Measurements from ENCODE around the gene HIP1R.
"Not testable (repeated sequence)": the region's sequence is repeated elsewhere in the genome, so short reads cannot be mapped to it uniquely, and the experiment has no call there.

HIP1R gene

DNA sequence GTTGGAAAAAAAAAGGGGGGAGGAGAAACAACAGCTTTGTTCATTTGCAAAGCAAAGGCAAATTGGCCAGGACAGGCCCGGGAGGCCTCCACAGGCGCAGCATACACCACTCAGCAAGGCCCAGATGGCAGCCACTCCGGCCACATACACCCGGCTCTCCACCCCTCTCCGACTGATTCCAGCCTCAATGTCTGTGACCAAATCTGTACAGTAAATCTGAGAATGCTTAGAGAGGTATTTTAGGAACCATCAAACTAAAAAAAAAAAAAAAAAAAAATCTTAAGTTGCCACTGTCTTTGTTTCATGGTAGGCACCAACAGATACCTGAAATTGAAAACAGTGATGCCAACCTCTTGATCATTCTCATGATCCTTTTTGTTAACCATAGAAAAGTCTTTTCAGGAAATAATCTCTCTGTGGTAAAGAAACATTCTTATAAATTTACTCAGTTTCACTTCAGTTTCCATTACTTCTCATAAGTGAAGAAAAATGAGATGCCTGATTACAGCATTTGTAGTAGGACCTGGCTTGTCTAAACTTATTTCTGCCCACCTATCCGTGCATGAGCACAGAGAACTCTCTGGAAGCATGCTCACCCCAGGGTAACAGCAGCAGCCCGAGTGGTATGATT is 40.4 kb downstream of the HIP1R start:
- no peak for FAIRE-seq

DNA sequence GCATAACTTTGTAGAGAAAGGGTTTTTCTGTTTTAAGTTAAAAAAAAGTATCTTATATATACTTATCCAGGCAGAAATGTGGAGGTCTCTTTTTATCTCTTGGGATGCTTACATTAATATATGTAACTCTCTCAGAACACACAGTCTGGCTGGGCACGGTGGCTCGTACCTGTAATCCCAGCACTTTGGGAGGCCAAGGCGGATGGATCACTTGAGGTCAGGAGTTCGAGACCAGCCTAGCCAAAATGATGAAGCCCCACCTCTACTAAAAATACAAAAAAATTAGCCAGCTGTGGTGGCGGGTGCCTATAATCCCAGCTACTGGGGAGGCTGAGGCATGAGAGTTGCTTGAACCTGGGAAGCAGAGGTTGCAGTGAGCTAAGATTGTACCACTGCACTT is 41.0 kb downstream of the HIP1R start:
- FAIRE-seq, result not testable (repeated sequence)

DNA sequence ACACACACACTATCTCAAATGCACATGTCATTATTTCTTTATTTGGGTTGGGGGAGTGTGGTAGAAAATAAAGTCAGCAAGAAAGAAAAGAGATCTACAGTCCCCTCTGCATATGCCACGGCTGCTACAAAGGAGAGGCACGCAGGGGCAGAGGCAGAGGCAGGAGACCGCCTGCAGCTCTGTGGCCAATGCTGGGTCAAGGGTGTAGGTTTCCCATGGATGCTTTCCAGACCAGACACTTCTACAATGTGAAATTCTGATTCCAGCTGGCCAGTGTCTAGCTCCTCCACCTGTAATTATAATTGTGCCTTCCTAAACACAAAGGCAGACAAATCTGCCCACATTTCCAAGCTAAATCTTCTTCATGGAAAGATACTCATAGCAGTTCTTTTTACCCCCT is 41.5 kb downstream of the HIP1R start:
- no peak for FAIRE-seq

DNA sequence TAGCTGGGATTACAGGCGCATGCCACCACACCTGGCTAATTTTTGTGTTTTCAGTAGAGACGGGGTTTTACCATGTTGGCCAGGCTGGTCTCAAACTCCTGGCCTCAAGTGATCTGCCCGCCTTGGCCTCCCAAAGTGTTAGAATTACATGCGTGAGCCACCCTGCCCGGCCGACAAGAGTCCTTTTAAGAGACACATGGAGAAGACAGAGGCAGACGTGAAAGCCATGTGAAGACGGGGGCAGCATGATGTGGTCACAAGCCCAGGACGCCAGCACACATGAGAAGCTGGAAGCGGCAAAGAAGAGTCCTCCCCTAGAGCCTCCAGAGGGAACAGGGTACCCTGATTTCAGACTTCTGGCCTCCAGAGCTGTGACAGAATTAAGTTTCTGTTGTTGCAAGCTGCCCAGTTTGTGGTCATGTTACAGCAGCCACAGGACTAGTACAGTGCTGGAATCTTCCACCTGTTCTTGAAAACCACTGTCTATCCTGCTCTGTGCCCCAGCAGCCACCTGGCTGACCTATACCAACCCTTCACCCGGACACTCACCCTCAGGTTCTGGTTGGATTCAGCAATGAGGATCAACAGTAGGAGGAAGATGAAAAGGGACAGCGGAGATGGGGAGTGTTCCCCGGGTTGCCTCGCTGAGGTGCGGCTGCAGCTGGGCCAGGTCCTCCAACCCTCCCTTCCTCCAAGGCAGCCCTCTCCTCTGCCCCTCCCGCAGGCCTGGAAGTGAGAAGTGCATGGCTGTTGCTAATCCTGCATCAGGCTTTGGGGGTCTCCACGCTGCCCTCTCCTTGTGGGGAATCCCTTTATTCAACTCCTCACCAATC is 43.7 kb downstream of the HIP1R start:
- FAIRE-seq, result no peak

DNA sequence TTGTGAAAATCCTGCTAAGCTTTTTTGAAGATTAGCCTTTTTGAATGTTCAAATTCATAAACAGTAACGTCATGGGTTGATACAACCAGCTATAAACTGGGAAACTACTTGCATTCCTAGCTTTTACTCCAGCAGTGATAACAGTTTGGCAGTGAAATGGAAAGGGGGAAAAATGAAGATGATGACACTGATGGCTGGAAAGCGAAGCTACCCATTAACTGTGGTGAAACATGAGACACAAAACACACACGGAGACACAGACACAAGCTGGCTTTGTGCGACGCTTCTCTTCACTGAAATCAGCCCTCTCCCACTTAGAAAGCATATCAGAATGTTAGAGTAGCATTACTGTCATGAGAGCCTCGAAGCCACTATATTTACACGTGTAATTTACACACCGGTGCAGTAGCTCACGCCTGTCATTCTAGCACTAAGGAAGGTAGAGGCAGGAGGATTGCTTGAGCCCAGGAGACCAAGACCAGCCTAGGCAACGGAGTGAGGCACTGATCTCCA is 45.0 kb downstream of the HIP1R start:
- no peak for FAIRE-seq

DNA sequence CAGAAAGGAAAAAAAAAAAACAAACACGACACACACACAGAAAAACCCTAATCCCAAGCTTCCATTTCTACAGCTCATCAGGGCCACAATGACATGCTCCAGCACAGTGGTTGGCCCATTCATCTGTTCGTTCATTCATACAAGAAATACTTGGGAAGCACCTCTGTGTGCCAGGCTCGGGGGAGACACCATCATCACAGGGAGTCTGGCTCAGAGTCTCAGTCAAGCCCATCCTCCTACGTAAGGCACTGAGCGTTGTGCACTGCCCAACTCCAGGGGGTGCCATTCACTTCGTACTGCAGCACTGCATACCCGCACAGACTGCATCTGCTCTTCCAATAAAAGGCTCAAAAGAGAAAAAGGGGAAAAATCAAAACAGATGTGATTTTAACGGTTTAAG is 45.4 kb downstream of the HIP1R start:
- FAIRE-seq, result no peak

DNA sequence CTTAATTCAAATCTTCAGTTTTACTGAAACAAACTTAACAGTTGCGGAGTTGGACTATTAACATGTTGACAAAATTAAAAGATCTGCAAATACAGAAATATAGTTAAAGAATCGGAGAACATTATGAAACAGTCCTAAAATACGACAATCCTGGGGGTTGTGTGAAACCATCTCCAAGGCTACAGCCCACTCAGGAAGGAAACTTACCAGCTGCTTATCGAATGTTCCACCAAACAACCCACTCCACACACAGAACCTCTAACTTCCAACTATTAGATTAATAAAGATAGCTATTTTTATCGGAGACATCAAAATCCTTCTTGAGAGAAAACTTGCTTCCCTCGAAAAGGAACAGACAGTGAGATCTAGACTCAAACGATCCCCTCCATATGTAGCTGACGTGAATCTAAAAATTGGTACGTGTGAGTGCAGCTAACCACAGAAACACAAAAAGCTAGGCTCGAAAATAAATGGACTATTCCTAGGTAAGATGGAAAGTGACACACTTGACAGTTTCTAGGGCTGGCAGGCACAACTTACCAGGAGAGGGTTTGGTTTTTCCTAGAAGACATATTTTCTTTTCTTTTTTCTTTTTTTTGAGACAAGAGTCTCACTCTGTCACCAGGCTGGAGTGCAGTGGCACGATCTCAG is 47.8 kb downstream of the HIP1R start:
- no peak for FAIRE-seq

DNA sequence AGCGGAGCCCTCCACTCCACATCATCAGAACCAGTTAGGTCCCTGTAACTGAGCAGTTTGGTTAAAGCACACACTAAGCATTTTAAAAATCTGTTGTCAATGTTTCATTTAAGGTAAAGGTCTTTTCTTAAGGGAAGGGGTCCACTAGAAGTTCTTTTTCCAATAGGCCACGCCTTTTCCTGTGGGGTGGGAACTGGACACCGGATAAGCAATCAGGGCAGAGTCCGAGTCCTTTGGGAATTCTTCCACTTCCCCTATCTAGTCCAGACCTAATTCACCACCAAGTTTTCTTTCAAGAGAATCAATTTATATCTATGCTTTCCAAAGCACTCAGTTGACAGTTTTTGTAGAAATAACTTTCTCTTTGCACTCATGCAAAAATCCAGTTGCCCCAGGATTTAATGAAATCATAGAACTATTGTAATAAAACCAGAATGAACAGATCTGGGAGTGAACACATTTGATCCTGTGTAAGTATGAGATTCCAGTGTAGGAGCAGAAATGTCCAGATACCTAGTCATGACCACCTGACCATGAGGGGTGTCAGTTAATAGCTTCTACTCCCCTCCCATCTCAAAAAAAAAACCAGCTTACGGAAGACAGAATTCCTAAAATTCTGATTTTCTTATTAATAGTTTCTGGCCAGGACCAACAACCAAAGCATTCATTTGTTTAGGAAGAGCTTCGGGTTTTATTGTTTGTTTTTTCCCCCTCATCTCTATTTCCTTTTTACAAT is 49.0 kb downstream of the HIP1R start:
- FAIRE-seq, result no peak

DNA sequence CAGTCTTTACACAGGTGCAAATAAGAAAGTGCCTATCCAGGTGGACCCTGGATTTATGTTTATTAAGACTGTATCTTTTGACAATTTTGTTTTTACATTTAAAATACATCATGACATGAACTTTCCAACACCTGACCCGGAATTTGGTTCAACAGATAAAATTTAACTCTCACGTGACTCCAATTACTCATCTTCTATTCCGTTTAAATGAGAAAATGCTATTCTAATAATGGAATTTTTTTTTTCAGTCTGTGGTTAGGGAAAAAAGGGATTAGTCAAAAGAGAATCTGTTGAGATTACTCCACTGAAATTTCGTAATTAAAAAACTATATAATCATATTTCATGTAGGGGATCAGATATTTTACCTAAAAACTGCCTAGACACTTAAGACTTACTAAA is 49.6 kb downstream of the HIP1R start:
- no peak for FAIRE-seq

DNA sequence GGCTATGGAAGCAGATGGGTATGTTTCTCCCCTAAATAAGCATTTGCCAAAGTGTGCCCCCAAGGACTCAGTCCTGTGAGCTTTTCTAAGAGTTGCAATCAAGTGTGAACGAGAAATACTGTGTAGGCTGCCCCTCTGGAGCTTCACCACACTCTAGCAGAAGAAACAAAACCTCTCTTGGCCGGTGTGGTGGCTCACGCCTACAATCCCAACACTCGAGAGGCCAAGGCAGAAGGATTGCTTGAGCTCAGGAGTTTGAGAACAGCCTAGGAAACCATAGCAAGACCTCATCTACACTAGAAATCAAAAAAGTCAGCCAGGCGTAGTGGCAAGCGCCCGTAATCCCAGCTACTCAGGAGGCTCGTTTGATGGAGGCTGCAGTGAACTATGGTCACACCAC is 50.9 kb downstream of the HIP1R start:
- FAIRE-seq, result no peak

DNA sequence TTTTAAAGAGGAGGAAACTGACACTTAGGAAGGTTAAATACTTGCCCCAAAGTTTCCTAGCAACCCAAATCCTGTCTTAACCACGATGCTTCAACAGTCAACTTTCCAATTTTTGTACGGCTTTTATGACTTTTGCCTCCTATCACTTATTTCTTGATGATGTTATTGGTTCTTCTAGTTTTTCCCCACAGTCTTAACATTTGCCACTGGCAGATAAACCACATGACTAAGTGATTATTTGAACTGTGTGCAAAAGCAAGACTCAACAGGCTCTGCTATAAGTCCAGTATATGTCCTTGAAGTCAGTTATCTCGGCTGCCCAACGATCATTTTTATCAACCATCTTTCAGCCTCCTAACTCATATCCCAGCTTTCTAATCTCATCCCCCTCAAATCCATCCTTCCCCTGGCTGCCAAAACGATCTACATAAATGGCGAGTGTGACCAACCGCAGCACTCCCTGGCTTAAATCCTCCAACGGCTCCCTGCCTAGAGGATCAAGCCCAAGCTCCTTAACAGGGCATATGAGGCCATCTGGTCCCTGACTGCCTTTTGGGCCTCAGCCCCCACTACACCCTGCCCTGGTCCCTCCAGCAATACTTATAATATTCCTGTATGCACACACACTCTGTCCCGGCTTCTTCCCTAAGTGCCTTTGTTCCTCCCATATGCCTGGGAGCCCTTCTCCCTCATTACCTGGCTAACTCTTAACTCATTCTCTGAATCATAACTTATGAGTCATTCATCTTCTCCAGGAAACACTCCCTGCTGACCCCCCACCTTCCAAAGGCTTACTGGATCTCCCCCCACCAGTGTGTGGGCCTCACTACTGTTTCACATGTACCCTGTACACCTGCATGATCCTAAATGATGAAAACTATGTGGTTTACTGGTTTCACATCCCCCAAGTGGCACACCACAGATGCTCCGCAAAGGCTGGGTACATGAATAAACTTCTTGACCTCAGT is 51.9 kb downstream of the HIP1R start:
- FAIRE-seq, result no peak

DNA sequence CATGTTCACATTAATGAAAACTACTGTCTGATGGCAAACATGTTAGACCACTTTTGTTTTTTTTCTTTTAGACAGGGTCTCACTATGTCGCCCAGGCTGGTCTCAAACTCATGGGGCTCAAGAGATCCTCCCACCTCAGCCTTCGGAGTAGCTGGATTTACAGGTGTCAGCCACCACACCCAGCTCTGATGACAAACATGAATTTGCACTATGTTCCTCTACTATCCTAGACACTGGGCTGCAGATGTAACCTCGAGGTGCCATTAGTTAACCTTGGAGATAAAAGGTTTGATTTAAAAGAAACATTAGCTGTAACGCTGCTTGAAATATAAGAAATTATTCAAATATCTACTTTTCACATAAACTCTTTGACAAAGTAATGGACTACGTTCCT is 52.6 kb downstream of the HIP1R start:
- FAIRE-seq, result no peak

DNA sequence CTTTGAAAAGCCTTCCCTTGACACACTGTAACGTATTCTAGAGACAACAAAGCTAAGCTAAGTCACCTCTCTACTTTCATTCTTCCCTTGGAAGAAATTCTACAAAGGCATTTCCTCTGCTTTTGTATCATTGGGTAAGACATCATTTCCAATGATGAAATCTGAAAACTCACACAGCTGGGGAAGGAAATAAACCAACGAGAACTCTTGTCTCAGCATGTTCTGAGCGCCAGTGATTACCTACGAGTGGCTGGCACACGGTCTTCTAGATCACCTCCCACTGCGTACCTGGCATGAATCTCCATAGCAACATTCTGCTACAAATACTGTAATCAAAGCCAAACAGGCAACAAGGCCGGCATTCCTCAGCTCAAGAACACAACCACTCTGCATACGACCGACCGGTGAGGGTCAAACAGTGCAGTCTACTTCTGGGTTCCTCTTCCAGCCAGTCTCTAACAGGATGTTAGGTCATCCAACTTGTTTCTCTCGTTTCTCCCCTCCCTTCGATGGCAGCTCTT is 53.0 kb downstream of the HIP1R start:
- no peak for FAIRE-seq

DNA sequence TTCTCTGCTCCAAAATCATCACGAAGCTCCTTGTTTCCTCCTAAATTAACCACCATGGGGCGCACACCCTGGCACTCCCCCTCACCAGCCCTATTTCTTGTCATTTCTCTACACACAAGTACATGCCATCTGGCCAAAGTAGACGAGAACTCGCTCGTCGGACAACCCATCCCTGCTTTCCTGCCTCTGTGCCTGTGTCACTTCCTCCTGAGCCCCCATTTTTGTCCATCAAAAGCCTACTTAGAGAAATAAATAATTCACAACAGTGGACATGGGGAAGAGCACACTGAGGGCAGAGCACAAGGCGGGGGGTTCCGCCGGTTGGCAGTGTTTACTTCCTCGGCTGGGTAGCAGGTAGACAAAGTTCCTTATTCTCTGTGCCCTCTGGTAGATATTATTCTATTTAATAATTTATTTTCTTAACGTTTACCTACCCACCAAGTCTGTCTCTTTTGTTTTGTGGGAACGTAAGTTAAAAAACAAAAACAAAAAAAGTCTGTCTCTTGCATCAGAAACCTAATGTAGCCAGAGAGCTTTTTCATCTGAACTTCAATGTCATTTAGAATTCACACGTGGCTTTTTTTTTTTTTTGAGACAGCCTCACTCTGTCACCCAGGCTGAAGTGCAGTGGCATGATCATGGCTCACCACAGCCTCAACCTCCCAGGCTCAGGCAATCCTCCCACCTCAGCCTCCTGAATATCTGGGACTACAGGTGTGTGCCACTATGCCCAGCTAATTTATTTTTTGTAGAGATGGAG is 54.7 kb downstream of the HIP1R start:
- no peak for FAIRE-seq

DNA sequence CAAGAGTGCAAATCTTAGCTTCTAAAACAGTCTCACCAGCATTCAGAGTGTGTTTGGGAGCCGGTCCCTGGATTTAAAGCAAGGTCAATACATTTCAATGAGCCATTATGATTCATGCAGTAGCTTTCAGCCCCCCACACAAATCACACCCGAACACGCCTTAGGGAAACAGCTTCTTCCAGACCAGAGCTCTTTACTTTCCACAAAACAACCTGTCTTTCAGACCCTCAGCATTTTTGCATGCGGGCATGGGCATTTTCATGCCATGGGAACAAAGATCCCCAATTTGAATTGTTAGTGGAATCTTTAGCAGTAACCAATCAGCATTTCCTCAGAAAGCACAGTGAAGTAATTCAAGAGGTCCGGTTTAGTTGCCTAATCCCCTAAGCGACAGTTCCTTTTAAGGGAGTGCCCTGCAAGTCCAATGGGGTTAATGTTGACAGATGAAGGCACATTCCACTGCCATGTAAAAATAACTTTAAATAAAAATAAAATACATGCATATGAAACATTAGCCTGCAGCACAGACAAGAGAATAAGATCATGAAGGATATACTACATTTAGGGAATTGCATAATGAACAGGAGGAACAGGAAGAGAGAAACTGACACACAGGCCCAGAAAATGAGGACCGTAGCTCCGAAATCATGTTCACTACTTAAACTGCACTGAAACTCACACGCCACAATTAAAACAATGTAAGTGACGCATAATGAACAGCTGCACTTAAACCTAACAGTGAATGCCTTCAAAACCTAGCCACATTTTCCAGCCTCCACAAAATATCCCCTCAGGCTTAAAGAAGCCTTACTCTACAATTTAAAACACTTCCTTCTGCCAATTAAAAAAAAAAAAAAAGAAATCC is 56.6 kb downstream of the HIP1R start:
- no peak for FAIRE-seq

DNA sequence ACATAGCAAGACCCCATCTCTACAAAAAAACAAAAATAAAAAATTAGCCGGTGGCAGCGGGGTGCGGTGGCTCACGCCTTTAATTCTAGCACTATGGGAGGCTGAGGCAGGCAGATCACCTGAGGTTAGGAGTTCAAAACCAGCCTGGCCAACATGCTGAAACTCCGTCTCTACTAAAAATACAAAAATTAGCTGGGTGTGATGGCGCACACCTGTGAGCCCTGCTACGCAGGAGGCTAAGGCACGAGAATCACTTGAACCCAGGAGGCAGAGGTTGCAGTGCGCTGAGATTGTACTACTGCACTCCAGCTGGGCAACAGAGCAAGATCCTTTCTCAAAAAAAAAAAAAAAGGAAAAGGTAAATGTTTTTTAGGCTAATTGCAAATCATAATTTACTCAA is 57.5 kb downstream of the HIP1R start:
- not testable (repeated sequence) for FAIRE-seq

DNA sequence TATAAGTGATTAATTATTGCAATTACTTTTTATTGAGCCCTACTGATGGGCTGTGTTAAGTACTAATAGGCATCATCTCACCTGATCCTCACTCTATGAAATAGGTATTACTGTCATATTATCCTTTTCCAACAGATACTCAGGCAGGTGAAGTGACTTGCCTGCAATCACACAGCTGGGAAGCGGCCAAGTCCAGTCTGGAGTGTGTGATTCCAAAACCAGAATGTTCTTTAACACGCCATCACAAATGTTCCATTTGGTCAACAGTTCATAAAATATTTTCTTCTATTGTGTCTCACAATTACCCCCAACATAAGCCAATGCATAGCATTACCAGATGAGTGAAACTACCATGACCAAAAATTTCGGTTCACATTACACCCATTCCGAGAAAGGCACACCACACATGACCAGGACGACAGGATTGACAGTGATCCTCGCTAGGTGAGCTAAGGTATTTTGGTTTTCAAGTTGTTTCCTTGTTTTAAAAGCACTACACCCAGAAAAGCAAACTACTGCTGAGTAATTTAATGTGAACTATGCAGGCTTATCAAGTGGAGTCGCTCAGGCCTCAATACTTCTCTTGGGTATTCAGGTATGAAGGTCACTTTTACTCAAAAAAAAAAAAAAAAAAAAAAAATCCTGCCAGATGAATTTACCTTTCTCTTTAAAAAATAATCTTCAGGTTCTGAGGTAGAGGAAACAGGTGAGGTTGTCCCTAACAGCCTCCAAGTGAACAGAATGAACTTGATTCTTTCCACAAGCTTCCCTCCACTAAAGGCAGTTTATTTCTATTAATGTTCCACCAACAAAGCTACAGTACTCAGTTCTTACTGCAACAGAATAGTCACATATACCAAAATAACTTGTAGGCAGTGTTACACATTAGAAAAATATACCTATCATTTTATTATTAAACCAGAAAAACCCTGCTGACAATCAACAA is 58.2 kb downstream of the HIP1R start:
- no peak for FAIRE-seq
